Lower leg skin (tissue), 4 donors: Measurements from ENCODE around the gene ST6GALNAC5. TPM values are rescaled to one million over a fixed set of nuclear protein-coding genes. Genes with fewer than 3 reads are reported as not detected.

Experiments
- DNase-seq, 2 donors: peaks; one replicate each; pipeline ENCODE4 v3.0.0-alpha.2; 2019; ENCODE audit warnings: low spot score in 2 of 2
- H3K4me3 ChIP-seq: fragments of 200-600 bp; sonication (generic); 2 replicates; pipeline ENCODE4 v1.5.1; 2017; ENCODE audit warnings: mild to moderate bottlenecking, low read depth; ENCODE audit not compliant: poor library complexity, severe bottlenecking
- POLR2A ChIP-seq, 2 donors: fragments of 450-650 bp; IDR thresholded peaks; one replicate each; pipeline ENCODE4 v1.6.1; 2016 to 2017; ENCODE audit warnings: antibody characterized with exemption in 2 of 2, mild to moderate bottlenecking in 1 of 2, moderate library complexity in 1 of 2
- WGBS, 2 donors: methylation state at CpG; one replicate each; pipeline ENCODE4 v1.1.5; 2018; 5-methylcytosine and 5-hydroxymethylcytosine counted together
- intact Hi-C: fragments of 100-400 bp; cut with DNase I; formaldehyde crosslinking; loops from one replicate; pipeline ENCODE4 v1.15.0; 2023; ENCODE audit warnings: low total_unique reads
- total RNA-seq, 4 donors: library from RNA; depleted of rRNA; stranded (reverse); fragments of >200 nt; gene quantifications; one replicate each; pipeline ENCODE4 v1.1.0, GENCODE V29; 2016
- TF ChIP-seq, protein P1 (sequence below), 3 donors: fragments of 450-650 bp; IDR thresholded peaks; one replicate each; pipeline ENCODE4 v1.5.1; 2016; ENCODE audit warnings: antibody characterized with exemption in 3 of 3, mild to moderate bottlenecking in 3 of 3, moderate library complexity in 2 of 3

The ST6GALNAC5 gene
- total RNA-seq, 4 donors from 2014 or later: 1.2 to 4.7 (median 3.5) TPM

DNA sequence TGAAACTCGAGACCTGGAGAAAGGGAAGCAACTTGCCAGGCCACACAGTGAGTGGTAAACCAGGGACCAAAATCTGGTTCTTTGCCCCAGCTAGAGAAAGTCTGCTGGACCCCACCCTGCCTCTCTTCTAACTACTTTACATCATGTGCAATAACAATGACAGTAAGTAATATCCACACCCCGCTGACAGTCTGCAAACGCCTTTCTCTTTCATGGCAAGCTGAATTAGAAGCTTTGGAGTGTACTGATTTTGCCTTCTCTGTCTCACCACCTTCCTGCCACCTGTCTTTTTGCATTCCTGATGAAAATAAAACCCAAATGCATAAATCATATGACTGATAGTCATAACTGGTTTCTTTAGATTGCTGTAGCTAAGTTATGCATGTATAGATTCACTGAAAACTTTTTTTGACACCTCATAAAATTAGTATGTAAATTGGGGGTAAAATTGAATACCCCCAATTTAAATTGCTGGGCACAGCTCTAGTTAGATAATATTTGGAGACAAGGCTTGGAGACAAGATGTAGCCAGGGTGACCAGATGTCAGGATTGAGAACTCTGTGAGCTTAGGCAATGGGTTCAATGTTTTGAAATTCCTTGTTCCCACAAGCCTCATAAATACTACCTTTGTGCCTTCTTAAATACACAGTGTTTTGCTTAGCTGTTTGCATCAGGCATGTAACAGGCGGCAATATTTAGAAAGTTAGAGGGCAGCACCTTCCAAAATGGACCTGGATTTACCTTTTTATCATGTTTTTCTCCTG is 73.5 kb downstream of the ST6GALNAC5 start:
- WGBS, 2 donors: 71 to 77% methylated on average over 4 of the region's 4 CpGs
- no peak overlapping the region for H3K4me3 ChIP-seq
- no peak for TF ChIP-seq POLR2A (IDR thresholded peaks at IDR 0.05)
- TF ChIP-seq, protein P1, sequence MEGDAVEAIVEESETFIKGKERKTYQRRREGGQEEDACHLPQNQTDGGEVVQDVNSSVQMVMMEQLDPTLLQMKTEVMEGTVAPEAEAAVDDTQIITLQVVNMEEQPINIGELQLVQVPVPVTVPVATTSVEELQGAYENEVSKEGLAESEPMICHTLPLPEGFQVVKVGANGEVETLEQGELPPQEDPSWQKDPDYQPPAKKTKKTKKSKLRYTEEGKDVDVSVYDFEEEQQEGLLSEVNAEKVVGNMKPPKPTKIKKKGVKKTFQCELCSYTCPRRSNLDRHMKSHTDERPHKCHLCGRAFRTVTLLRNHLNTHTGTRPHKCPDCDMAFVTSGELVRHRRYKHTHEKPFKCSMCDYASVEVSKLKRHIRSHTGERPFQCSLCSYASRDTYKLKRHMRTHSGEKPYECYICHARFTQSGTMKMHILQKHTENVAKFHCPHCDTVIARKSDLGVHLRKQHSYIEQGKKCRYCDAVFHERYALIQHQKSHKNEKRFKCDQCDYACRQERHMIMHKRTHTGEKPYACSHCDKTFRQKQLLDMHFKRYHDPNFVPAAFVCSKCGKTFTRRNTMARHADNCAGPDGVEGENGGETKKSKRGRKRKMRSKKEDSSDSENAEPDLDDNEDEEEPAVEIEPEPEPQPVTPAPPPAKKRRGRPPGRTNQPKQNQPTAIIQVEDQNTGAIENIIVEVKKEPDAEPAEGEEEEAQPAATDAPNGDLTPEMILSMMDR (IDR thresholded peaks at IDR 0.05): no peak
- no peak for DNase-seq
- intact Hi-C loops: no loop called here

DNA sequence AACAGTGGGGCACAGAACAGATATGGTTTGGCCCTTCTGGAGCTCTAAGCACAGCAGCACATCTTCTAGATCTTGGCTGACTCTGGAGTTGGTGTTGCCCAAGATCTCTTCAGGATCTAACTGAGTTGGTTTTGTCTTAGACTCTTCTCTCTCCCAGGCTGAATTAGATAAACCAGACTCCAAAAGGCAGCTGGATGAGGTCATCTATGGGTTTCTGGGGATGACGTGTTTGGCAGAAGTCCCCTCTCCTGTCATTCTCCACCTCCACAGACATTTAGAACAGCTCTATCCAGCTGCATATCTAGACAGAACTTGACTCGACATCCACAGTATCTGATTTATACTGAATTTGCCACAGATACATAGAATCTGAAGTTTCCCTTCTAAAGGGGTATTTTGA is 75.3 kb downstream of the ST6GALNAC5 start:
- TF ChIP-seq, protein P1 (IDR thresholded peaks at IDR 0.05): no peak
- no peak for TF ChIP-seq POLR2A (IDR thresholded peaks at IDR 0.05)
- 58 to 61% methylated on average over 2 of the region's 2 CpGs for WGBS, 2 donors
- H3K4me3 ChIP-seq: no peak overlapping the region
- DNase-seq: no peak
- intact Hi-C loops: no loop called here

- no peak for DNase-seq
- TF ChIP-seq, protein P1 (IDR thresholded peaks at IDR 0.05): no peak
- TF ChIP-seq POLR2A (IDR thresholded peaks at IDR 0.05): no peak
- intact Hi-C loops: no loop called here
- 72 to 75% methylated on average over 2 of the region's 2 CpGs for WGBS, 2 donors
- no peak overlapping the region for H3K4me3 ChIP-seq
Observed at GRCh38 chr1:76944942-76945341, 77.7 kb downstream of the ST6GALNAC5 start.

- no peak for DNase-seq
- intact Hi-C loops: no loop called here
- H3K4me3 ChIP-seq: no peak overlapping the region
- TF ChIP-seq POLR2A (IDR thresholded peaks at IDR 0.05): no peak
- TF ChIP-seq, protein P1 (IDR thresholded peaks at IDR 0.05): no peak
Observed at GRCh38 chr1:76948846-76949245, 81.6 kb downstream of the ST6GALNAC5 start.

DNA sequence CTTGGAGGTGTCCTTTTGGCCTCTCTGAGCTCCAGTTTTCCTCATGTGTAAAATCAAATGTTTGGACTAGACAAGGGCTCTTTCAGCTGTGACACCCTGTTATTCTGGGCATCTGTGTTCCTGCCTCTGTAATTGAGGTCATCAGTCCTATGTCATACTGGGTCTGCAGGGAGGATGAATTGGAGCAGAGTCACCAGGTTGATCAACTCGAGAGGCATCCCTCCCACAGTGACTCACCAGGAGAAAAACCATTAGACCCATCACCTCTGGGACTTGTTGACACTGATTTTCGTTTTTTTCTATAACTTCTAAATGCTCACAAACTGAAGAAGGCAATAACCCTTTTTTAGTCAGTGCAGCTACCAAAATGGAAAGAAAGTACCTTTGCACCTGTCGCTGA is 82.2 kb downstream of the ST6GALNAC5 start:
- no peak overlapping the region for H3K4me3 ChIP-seq
- no peak for DNase-seq
- intact Hi-C loops: no loop called here
- WGBS, 2 donors: 64 to 76% methylated on average over 3 of the region's 3 CpGs
- no peak for TF ChIP-seq POLR2A (IDR thresholded peaks at IDR 0.05)
- TF ChIP-seq, protein P1 (IDR thresholded peaks at IDR 0.05): no peak

- intact Hi-C loops: no loop called here
- no peak for DNase-seq
- 79 to 81% methylated on average over 2 of the region's 2 CpGs for WGBS, 2 donors
- TF ChIP-seq, protein P1 (IDR thresholded peaks at IDR 0.05): no peak
- TF ChIP-seq POLR2A (IDR thresholded peaks at IDR 0.05): no peak
- H3K4me3 ChIP-seq: no peak overlapping the region
Observed at GRCh38 chr1:76950306-76950705, 83.0 kb downstream of the ST6GALNAC5 start.
